ENCODE measurements around the gene HS6ST1.

- TF ChIP-seq, protein P1, sequence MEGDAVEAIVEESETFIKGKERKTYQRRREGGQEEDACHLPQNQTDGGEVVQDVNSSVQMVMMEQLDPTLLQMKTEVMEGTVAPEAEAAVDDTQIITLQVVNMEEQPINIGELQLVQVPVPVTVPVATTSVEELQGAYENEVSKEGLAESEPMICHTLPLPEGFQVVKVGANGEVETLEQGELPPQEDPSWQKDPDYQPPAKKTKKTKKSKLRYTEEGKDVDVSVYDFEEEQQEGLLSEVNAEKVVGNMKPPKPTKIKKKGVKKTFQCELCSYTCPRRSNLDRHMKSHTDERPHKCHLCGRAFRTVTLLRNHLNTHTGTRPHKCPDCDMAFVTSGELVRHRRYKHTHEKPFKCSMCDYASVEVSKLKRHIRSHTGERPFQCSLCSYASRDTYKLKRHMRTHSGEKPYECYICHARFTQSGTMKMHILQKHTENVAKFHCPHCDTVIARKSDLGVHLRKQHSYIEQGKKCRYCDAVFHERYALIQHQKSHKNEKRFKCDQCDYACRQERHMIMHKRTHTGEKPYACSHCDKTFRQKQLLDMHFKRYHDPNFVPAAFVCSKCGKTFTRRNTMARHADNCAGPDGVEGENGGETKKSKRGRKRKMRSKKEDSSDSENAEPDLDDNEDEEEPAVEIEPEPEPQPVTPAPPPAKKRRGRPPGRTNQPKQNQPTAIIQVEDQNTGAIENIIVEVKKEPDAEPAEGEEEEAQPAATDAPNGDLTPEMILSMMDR (optimal IDR thresholded peaks at IDR 0.05 in 1 of 3, IDR thresholded peaks at IDR 0.05 in 1 of 3, conservative IDR thresholded peaks at IDR 0.05 in 1 of 3; ENCODE audit: extremely low read depth in 1 of 3, insufficient read depth in 2 of 3, low read length in 3 of 3): no peak
- TF ChIP-seq EZH2 (IDR thresholded peaks at IDR 0.05; ENCODE audit: low read length): no peak
Measured at GRCh38 chr2:128327180-128327964, 8.7 kb upstream of the HS6ST1 start.
